K562 (cell line): ENCODE measurements around the gene DTL. TPM values are rescaled to one million over a fixed set of nuclear protein-coding genes. Genes with fewer than 3 reads are reported as not detected.
A peak's percentile ranks its signal among the peaks of the same experiment; 100 is the strongest.

Experiments used
- DNMT1 ChIP-seq: fragments of 450-650 bp; IDR thresholded peaks from 2 replicates; pipeline ENCODE4 v1.6.1; 2016; ENCODE audit warnings: antibody characterized with exemption, mild to moderate bottlenecking
- KDM1A ChIP-seq, 2 experiments: fragments of 450-650 bp; IDR thresholded peaks; 2 replicates each; pipeline ENCODE4 v1.6.1; 2016; ENCODE audit warnings: mild to moderate bottlenecking in 2 of 2
- PHF21A ChIP-seq: fragments of 450-650 bp; IDR thresholded peaks from 2 replicates; pipeline ENCODE4 v1.6.1; 2017; ENCODE audit warnings: low read depth, borderline replicate concordance
- RBM25 ChIP-seq: fragments of 200-400 bp; formaldehyde crosslinking; IDR thresholded peaks from 2 replicates; pipeline ENCODE4 v1.6.1; 2018; ENCODE audit warnings: low read length, low read depth, moderate library complexity; ENCODE audit not compliant: severe bottlenecking
- ZNF121 ChIP-seq: sonication (generic); formaldehyde crosslinking; conservative IDR thresholded peaks from 2 replicates; pipeline ENCODE4 v1.8.0; 2022; ENCODE audit warnings: missing genetic modification reagents
- polyA plus RNA-seq, 8 experiments: library from polyadenylated mRNA; depleted of rRNA in 4 of 8; stranded (reverse) in 5 of 8; unstranded in 3 of 8; fragments of >200 nt; fragmentation: Nextera tagmentation in 2 of 8; fragmentation: Illumina TruSeq in 1 of 8; extraction: Ambion mirVana in 2 of 8; extraction: Trizol in 1 of 8; gene quantifications; 2 replicates each; pipeline versions ENCODE4 v1.2.1 to v1.2.3, GENCODE V29; 2011 to 2014; ENCODE audit warnings: inconsistent platforms in 1 of 8, missing spikeins in 1 of 8
- total RNA-seq, 7 experiments: library from RNA; depleted of rRNA in 6 of 7; stranded (reverse); fragments of >200 nt in 6 of 7; fragmentation: Illumina TruSeq in 2 of 7; extraction: Trizol in 2 of 7; gene quantifications; 2 replicates each; pipeline versions ENCODE4 v1.2.1 to v1.2.3, GENCODE V29; 2011 to 2021; ENCODE audit warnings: low replicate concordance in 1 of 7
- TF ChIP-seq, protein P1 (sequence below): fragments of 450-650 bp; formaldehyde crosslinking; IDR thresholded peaks from 2 replicates; pipeline ENCODE4 v1.4.0; 2020; ENCODE audit warnings: mild to moderate bottlenecking, moderate library complexity
- TF ChIP-seq, protein P2 (sequence below), 2 experiments: IDR thresholded peaks in 1 of 2; conservative IDR thresholded peaks in 1 of 2; 2 replicates each; pipeline ENCODE4 v1.6.1; 2016; ENCODE audit warnings: low read depth in 2 of 2, mild to moderate bottlenecking in 1 of 2, missing compliant biosample characterization in 1 of 2, missing genetic modification characterization in 1 of 2, moderate library complexity in 1 of 2

DTL gene
- total and polyA plus RNA-seq, 9 of the 15 experiments (the other 6 are each of a cell fraction or from before 2014, with no cell fraction given): 38.3 to 81.0 (median 63.2) TPM

DNA sequence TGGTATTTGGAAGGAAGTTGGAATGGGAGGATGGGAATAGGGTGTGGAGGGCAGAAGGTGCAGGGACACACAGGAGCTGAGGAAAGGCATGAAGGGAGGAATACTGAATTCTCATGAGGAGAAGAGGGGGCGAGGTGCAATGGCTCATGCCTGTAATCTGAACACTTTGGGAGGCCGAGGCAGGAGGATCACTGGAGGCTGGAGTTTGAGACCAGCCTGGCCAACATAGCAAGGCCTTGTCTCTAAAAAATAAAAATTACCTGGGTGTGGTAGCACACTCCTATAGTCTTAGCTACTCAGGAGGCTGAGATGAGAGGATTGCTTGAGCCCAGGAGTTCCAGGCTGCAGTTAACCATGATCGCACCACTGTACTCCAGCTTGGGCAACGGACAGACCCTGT lies 117.3 kb downstream of the DTL start (continued):
- TF ChIP-seq ZNF121 (peak; percentile 99), DNMT1 (no peak), RBM25 (peak; percentile 23), KDM1A (IDR thresholded peaks at IDR 0.05) (peak; percentile 67 to 86), PHF21A (no peak)
- TF ChIP-seq, protein P1, sequence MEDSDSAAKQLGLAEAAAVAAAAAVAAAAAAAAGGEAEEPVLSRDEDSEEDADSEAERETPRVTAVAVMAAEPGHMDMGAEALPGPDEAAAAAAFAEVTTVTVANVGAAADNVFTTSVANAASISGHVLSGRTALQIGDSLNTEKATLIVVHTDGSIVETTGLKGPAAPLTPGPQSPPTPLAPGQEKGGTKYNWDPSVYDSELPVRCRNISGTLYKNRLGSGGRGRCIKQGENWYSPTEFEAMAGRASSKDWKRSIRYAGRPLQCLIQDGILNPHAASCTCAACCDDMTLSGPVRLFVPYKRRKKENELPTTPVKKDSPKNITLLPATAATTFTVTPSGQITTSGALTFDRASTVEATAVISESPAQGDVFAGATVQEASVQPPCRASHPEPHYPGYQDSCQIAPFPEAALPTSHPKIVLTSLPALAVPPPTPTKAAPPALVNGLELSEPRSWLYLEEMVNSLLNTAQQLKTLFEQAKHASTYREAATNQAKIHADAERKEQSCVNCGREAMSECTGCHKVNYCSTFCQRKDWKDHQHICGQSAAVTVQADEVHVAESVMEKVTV: no peak
- TF ChIP-seq, protein P2, sequence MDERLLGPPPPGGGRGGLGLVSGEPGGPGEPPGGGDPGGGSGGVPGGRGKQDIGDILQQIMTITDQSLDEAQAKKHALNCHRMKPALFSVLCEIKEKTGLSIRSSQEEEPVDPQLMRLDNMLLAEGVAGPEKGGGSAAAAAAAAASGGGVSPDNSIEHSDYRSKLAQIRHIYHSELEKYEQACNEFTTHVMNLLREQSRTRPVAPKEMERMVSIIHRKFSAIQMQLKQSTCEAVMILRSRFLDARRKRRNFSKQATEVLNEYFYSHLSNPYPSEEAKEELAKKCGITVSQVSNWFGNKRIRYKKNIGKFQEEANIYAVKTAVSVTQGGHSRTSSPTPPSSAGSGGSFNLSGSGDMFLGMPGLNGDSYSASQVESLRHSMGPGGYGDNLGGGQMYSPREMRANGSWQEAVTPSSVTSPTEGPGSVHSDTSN (CRISPR knock-in tag; IDR thresholded peaks at IDR 0.05; ENCODE audit: low read depth): no peak
- TF ChIP-seq, protein P2 (tag; conservative IDR thresholded peaks at IDR 0.05; ENCODE audit: low read depth): no peak
